ENCODE measurements around the gene ACTR5. TPM values are rescaled to one million over a fixed set of nuclear protein-coding genes. Genes with fewer than 3 reads are reported as not detected.

The ACTR5 gene
- total and polyA plus RNA-seq, 2 donors (not counting 3 experiments of a cell fraction or from before 2014, with no cell fraction given): 8.8 to 11.3 TPM

DNA sequence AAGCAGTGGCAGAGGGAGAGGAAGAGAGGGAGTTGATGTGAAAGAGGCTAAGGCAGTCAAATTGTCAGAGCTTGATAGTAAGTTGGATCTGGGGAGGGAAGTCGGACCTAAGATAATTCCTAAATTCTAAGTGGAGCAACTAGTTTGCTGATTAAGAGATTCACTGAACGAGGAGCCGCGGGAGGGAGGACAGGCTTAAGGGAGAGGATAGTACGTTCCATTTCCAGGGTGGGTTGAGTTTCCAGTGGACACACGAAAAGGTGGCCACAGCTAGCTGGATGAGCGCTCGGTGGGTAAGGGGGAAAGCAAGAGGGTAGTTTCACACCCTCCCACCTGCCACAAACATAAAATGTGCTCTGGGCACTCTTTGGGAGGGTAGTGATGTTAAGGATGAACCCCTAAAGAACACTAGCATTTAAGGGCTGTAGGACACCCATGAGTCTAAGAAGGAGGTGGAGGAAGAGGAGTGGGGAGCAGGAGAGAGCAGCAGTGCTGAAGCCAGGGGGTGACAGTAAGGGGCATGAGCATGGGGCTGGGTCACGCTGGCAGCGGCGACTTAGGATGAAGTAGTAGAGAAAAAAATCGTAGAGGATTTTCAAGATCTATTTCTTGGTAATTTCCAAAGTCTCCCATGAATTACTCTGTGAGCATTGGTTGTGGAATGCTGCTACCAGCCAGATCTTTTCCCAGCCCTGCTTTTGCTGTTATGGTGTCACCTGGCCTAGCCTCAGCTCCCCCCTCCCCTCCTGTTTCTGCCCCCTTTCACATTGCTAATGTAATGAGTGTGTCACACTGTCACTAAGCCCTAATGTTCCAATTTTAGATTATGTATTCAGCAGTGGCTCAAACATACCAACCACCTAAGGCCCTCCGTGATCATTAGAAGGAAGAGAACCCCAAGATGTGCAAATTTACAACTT is 21.4 kb downstream of the ACTR5 start:
- Histone ChIP-seq H4K20me1 (replicated peaks; ENCODE audit: control insufficient read depth, extremely low read depth, insufficient read depth, low read length) (no peaks in the 10 kb centered on the region), H3K9ac (replicated peaks; ENCODE audit: extremely low read depth, insufficient read depth, low read length) (no peak overlapping the region), H3K9me3 (replicated peaks; ENCODE audit: control insufficient read depth, insufficient read depth, low read length) (no peaks in the 10 kb centered on the region), H3K4me3 (replicated peaks in 1 of 3; ENCODE audit: insufficient read depth in 1 of 3, low read depth in 1 of 3, low read length in 3 of 3) (no peak overlapping the region), H3K79me2 (ENCODE audit: control insufficient read depth, insufficient read depth, low read length) (no peaks in the 10 kb centered on the region), H2AFZ (ENCODE audit: low read depth, low read length) (no peak overlapping the region), H3K27me3 (ENCODE audit: control insufficient read depth in 2 of 2, insufficient read depth in 2 of 2, low read length in 2 of 2) (no peaks in the 10 kb centered on the region), H3K9me1 (replicated peaks; ENCODE audit: control insufficient read depth, extremely low read depth, insufficient read depth, low read length) (no peaks in the 10 kb centered on the region), H3K4me2 (ENCODE audit: insufficient read depth, low read length) (no peak overlapping the region), H3K36me3 (ENCODE audit: control insufficient read depth in 2 of 2, extremely low read depth in 1 of 2, insufficient read depth in 2 of 2, low read length in 2 of 2) (peaks cover 8 to 24% of the 10 kb centered on the region in 2 experiments), H3K4me1 (ENCODE audit: control insufficient read depth, extremely low read depth, insufficient read depth, low read length) (peaks cover 7% of the 10 kb centered on the region), H3K27ac (ENCODE audit: insufficient read depth, low read depth, low read length) (no peak overlapping the region)
- DNase-seq (ENCODE audit: low read depth, low spot score) (no peak), FAIRE-seq (no peak)
- CTCF ChIA-PET: interaction anchor here (0.7 to 1.3 kb wide), 2 partner anchors 23 to 39 kb away, joined by 3 read pairs; no protein-coding TSS in a partner anchor
- TF ChIP-seq POLR2A (IDR thresholded peaks at IDR 0.05; ENCODE audit: low read depth, low read length) (no peak), POLR2AphosphoS5 (IDR thresholded peaks at IDR 0.05; ENCODE audit: insufficient read depth, low read depth, low read length) (no peak), GATA2 (IDR thresholded peaks at IDR 0.05; ENCODE audit: insufficient read depth, insufficient read length, low read depth, low read length) (no peak), MYC (IDR thresholded peaks at IDR 0.05; ENCODE audit: low read depth, low read length) (no peak), JUN (IDR thresholded peaks at IDR 0.05; ENCODE audit: borderline replicate concordance, insufficient read depth, insufficient read length, low read depth) (no peak), FOS (IDR thresholded peaks at IDR 0.05; ENCODE audit: borderline replicate concordance, insufficient read depth, low read length) (no peak), EZH2 (IDR thresholded peaks at IDR 0.05; ENCODE audit: borderline replicate concordance, low read depth, low read length, severe bottlenecking) (no peak)
- TF ChIP-seq, protein P1, sequence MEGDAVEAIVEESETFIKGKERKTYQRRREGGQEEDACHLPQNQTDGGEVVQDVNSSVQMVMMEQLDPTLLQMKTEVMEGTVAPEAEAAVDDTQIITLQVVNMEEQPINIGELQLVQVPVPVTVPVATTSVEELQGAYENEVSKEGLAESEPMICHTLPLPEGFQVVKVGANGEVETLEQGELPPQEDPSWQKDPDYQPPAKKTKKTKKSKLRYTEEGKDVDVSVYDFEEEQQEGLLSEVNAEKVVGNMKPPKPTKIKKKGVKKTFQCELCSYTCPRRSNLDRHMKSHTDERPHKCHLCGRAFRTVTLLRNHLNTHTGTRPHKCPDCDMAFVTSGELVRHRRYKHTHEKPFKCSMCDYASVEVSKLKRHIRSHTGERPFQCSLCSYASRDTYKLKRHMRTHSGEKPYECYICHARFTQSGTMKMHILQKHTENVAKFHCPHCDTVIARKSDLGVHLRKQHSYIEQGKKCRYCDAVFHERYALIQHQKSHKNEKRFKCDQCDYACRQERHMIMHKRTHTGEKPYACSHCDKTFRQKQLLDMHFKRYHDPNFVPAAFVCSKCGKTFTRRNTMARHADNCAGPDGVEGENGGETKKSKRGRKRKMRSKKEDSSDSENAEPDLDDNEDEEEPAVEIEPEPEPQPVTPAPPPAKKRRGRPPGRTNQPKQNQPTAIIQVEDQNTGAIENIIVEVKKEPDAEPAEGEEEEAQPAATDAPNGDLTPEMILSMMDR (IDR thresholded peaks at IDR 0.05; ENCODE audit: extremely low read depth in 1 of 2, insufficient read depth in 1 of 2, low read depth in 1 of 2, low read length in 2 of 2): no peak
- TF ChIP-seq, protein P2, sequence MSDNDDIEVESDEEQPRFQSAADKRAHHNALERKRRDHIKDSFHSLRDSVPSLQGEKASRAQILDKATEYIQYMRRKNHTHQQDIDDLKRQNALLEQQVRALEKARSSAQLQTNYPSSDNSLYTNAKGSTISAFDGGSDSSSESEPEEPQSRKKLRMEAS (IDR thresholded peaks at IDR 0.05; ENCODE audit: insufficient read depth, insufficient read length): no peak
- dilution Hi-C loops (cut with MboI; ENCODE audit: extremely low pct_ligation_motif_present, low sequenced_read_pairs) (no loop called here), intact Hi-C loops (cut with micrococcal nuclease) (no loop called here)
- POLR2A ChIA-PET: interaction anchor here (0.6 kb wide), 1 partner anchor 11 kb away, joined by 3 read pairs; no protein-coding TSS in a partner anchor
- BruUV-seq (replicated peaks): no TSS peak
